Medulla oblongata (tissue), 1 donor: ENCODE measurements around the gene CDCA4.
"Not testable (repeated sequence)": the region's sequence is repeated elsewhere in the genome, so short reads cannot be mapped to it uniquely, and the experiment has no call there.

Experiments used
- DNase-seq: peaks from one replicate; pipeline ENCODE4 v3.0.0-alpha.2; 2015; ENCODE audit errors: extremely low spot score

Gene CDCA4

DNA sequence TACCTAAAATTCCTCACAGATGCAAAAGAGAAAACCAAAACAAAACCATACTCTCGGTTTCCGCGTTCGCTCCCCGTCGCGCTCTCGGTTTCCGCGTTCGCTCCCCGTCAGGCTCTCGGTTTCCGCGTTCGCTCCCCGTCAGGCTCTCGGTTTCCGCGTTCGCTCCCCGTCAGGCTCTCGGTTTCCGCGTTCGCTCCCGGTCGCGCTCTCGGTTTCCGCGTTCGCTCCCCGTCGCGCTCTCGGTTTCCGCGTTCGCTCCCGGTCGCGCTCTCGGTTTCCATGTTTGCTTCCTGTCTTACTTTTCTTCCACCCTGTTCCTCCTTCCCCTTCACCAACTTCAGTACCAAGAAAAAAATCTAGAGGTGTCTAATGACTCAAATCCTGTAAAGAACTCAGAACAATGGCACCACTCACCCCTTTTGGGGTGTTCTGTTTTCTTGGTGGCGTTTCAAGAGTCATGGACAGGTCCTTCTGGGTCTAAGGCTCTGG lies 12.6 kb upstream of the CDCA4 start:
- not testable (repeated sequence) for DNase-seq

DNA sequence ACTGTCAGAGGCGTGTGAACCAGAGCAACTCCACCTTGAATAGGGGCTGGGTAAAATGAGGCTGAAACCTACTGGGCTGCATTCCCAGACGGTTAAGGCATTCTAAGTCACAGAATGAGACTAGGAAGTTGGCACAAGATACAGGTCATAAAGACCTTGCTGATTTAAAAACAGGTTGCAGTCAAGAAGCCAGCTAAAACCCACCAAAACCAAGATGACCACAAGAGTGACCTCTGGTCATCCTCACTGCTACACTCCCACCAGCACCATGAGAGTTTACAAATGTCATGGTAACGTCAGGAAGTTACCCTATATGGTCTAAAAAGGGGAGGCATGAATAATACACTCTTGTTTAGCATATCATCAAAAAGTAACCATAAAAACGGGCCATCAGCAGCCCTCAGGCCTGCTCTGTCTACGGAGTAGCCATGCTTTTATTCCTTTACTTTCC lies 11.6 kb upstream of the CDCA4 start:
- DNase-seq = not testable (repeated sequence)

DNA sequence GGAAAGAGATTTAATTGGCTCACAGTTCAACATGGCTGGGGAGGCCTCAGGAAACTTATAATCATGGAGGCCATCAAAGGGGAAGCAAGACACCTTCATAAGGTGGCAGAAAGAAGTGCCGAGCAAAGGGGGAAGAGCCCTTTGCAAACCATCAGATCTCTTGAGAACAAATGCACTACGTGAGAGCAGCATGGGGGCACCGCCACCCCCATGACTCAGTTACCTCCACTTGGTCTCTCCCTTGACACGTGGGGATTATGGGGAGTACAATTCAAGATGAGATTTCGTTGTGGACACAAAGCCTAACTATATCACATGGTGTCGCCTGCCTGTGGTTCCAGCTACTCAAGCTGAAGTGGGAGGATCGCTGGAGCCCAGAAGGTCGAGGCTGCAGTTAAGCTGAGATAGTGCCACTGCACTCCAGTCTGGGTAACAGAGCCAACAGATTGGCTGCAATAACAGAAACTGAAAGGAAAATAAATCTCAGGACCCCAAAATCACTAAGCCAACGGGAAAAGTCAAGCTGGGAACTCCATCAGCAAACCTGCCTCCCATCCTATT lies 10.0 kb upstream of the CDCA4 start:
- no peak for DNase-seq

DNA sequence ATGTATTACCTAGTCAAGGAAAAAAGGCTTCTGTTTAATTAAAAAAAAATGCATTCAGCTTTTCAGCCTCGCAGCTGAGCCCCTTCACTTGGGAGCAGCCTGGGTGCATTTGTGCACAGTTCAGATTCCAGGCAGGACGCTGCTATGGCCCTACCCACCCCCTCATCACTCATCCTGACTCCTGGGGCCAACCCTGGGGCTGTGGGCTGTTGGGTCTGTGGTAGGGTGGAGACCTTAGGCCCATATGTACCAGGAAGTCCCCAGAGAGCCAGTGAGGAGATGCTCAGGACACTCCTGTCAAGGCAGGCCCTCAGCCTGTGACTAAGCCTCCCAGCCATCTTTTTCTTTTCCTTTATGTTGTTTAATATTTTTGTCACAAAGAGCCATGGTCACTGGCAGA lies 9.3 kb upstream of the CDCA4 start:
- no peak for DNase-seq

DNA sequence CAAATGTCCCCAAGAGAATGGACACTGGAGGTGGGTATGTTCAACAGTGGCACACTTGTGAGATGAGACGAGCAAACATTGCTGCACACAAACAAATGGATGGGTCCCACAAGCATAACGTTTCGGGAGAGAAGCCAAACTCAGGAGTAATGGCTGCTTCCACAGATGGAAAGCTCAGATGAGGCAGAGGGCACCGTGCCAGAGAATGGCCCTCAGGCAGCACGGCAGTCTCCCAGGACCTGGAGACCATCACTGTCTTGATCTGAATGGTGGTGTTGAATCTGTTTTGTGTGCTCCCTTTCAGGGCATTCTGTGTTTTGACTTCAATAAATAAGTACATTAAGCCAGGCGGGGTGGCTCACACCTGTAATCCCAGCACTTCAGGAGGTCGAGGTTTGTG lies 8.5 kb upstream of the CDCA4 start:
- no peak for DNase-seq

DNA sequence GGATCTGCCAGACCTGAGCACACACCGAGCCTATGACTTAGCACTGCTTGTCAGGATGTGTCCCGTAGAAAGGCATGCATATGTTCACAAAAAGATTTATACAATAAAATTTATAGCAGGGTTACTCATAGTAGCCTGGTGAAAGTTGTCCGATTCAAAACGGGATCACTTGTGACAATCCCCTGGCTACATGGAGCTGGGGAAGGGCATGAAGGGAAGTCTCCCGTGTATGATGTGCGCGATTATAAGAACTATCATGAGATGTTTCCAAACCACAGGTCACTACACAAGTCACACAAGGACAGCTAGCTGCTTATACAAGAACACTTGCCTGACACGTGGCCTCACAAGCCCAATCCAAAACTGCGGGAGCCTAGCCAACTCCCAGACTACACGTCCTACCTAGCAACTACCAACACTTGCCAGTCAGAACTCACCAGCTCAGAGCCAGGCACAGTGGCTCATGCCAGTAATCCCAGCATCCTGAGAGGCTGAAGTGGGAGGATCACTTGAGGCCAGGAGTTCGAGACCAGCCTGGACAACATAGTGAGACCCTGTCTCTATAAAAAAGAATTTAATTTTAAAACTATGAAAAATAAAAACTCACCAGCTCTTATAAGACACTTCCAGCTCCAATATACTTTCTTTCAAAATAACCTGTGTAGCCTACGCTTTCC lies 7.5 kb upstream of the CDCA4 start:
- DNase-seq = no peak

DNA sequence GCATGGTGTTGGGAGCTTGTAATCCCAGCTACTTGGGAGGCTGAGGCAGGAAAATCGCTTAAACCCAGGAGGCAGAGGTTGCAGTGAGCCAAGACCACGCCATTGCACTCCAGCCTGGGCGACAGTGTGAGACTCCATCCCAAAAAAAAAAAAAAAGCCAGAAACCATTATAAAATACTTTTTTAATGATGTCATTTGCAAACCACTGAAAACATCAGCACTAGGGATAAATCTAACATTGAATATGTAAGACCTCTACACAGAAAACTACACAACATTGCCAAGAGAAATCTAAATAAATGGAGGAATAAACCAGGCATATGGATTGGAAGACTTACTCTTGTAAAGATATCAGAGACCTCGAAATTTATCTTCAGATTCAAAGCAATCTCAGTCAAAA lies 6.8 kb upstream of the CDCA4 start:
- DNase-seq = not testable (repeated sequence)

DNA sequence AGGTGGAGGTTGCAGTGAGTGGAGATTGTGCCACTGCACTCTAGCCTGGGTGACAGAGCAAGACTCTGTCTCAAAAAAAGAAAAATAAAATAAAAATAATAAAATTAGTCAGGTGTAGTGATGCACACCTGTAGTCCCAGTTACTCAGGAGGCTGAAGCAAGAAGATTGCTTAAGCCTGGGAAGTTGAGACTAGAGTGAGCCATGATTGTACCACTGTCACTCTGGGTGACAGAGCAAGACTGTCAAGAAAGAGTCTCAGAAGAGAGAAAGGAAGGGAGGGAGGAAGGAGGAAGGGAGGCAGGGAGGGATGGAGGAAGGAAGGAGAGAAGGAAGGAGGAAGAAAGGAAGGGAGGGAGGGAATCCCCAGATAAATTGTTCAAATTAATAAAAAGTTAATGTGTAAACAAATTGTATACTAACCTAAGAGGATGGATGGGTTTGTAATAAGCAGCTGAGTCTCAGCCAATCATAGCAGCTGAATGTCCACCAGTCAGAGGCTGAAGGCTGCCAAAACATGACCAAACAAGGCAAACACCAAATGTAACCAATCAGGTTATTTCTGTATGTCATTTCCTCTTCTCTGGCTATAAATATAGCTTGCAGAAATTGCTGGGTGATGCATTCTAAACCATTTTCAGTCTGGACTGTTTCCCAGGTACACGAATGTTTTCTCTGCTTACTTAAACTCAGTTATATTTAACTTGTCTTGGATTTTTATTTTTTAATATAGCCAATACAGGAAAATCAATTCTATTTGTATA lies 6.1 kb upstream of the CDCA4 start:
- no peak for DNase-seq

DNA sequence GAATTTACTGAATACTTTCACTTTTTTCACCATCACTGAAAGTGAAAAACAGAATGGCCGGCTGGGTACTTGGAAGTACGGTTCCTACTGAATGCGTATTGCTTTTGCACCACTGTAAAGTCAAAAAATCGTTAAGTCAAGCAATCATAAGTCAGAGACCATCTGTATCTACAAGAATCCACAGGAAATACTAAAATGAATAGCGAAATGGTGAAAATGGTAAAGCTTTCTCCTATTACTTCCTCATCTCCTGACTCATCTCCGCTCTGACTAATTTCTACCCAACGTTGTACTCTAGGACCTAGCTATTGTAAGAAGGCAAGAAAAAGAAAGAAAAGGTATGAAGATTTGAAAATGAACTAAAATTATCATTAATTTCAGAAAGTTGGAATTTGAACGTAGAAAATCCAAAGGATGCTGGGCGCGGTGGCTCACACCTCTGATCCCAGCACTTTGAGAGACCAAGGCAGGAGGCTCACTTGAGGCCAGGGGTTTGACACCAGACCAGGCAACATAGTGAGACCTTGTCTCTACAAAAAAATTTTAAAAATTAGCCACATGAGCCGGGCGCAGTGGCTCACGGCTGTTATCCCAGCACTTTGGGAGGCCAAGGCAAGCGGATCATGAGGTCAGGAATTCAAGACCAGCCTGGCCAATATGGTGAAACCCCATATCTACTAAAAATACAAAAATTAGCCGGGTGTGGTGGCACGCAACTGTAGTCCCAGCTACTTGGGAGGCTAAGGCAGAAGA lies 5.3 kb upstream of the CDCA4 start:
- DNase-seq = no peak

DNA sequence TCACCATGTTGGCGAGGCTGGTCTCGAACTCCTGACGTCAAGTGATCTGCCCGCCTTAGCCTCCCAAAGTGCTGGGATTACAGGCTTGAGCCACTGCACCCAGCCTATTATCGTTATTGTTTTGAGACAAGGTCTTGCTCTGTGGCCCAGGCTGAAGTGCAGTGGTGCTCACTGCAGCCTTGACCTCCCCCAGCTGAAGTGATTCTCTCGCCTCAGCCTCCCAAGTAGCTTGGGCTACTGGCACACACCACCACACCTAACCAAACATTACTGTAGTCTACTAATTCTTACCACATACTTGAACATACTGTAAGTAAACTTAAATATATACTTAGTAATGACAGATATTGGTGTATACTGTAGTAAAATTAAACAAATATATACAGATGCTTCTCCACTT lies 4.5 kb upstream of the CDCA4 start:
- no peak for DNase-seq

DNA sequence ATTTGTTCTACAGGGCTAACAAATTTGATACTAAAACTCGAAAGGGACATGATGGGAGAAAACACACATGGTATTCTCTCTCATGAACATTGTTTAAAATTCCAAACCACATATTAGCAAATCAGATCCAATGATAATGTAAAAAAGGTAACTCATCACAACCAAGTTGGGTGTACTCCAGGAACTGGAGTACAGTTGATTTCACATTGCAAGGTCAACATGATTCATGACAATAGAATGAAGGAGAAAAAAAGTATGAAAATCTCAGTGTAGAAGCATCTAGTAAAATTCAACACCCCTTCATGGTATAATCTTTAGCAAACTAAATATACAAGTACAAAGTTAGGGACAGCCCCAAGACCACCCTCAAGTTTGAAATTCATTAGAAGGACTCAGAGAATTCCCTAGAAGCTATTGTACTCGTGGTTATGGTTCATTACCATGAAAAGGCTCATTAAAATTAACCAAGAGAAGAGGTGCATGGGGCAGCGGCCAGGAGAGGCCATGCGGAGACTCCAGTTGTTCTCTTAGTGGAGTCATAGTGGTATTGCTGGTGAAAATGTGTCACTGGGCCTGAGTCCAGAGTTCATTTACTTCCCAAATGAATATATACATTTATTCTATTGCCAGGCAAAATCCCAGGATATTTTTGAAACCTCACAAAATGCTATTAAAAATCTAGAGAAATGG lies 3.1 kb upstream of the CDCA4 start:
- DNase-seq = no peak

DNA sequence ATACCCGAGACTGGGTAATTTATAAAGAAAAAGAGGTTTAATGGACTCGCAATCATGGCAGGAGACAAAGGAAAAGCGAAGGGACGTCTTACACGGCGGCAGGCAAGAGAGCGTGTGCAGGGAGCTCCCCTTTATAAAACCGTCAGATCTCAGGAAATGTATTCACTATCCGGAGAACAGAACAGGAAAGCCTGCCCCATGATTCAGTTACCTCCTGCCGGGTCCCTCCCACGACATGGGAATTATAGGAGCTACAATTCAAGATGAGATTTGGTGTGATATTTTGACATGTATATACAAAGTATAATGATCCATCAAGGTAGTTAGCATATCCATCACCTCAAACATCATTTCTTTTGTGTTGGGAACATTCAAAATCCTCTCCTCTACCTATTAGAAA lies 2.3 kb upstream of the CDCA4 start:
- DNase-seq = no peak

DNA sequence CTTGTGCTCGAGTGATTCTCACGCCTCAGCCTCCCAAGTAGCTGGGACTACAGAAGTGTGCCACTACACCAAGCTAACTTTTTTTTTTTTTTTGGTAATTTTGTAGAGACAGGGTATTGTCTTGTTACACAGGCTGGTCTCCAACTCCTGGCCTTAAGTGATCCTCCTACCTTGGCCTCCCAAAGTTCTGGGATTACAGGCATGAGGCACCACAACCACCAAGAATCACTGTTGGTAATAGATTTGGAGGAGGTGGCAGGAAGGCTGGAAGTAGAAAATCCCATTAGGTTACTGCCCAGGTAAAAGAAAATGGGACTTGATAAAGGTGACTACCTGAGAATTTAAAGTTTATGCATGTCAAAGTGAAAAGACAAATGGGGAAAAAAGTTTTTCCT lies 1.4 kb upstream of the CDCA4 start:
- no peak for DNase-seq

DNA sequence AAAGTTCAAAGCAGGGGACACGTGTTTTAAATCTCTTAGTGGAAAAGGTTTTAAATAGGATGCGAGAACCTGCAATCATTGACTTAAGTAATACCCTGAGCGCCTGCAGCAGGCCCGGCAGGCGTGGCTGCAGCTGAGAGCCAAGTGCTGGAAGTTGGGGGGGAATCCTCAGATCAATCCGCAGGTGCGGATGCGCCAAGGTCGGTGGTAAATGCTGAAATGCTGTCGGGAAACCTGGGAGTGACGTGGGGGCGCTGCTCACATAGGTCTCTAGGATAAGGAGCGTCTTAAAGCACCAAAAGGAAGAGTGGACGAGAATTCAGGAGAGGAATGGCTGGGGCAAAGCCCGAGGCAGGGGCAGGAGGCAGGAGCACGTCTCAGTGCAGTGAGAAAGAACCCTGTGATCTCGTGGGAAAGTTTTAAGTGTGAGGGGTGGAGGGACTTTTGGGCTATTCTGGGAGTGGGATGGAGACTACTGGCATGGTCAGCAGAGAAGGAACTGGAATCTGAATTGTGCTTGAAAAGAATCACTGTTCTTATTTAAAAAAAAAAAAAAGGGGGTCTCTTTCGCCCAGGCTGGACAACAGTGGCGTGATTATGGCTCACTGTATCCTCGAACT lies 883 bp upstream of the CDCA4 start:
- DNase-seq = no peak

DNA sequence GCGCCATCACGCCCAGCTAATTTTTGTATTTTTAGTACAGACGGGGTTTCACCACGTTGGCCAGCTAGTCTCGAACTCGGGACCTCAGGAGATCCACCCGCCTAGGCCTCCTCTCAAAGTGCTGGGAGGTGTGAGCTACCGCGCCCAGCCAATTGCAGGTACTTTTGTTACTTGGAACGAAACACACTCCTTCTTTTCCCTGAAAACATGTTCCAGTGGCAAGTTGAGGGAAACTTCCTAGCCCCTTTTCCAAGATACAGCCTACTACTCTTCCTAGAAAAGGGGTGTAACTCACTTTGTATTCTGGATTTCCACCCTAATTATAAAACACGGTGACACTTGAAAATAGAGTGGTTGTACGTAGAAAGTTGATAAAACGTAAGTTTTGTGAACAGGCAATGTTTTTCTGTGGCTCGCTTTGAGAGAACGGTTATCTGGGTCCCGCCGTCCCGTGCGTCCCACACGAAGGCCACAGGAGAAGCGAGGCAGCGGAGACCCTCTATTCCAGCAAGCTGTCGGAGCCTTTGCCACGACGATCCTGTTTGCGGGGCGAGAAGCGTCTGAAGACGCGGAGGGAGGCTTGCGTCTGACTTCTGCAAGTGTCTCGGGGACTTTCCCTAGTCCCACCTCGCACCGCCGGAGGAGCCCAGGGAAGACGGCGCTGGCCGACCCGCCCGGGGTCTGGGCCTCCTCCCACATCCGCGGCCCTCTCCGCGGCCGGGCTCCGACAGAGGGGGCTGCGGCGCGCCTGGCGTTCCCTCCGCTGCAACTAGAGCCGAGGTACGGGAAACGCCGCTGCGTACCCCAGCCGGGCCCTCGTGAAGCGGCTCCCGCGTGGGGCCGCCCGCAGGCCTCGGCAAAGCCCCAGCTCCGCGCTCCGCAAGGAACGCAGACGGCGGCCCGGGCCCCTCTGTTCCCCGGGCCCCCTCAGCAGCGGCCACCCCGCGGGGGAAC lies 745 bp downstream of the CDCA4 start:
- no peak for DNase-seq

DNA sequence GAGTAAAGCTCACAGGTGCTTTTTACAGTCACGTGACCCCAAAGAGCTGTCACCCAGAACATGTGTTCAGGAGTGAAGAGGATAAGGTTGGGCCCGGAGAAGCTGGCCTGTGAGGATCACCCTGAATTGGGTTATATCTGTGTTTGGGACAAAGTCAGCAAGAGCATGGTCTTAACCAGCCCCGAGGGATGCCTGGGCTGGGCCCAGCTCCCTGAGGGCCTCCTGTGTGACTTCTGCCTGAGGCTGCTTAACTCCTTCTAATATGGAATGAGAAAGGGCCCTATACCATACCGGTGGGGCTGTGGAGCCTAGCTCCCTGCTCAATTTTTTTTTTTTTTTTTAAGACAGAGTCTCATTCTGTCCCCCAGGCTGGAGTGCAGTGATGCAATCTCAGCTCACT lies 2.5 kb downstream of the CDCA4 start:
- DNase-seq = no peak

DNA sequence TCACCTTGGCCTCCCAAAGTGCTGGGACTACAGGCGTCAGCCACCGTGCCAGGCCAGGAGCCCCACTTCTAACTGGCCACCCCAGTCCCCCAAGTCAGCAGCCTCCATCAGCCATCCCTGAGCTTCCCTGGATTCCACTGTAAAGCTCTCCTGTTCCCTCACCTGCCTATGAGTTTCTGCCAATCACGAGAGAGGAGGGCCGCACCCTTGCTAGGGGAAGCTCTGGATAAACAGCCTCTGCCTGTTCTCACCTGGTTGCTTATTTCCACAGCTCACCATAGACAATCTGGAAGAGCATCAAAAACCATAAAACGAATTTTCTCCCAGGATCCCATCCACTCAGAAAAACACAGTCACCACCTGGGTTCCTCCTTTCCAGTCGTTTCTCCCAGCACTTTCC lies 5.0 kb downstream of the CDCA4 start:
- DNase-seq = no peak

DNA sequence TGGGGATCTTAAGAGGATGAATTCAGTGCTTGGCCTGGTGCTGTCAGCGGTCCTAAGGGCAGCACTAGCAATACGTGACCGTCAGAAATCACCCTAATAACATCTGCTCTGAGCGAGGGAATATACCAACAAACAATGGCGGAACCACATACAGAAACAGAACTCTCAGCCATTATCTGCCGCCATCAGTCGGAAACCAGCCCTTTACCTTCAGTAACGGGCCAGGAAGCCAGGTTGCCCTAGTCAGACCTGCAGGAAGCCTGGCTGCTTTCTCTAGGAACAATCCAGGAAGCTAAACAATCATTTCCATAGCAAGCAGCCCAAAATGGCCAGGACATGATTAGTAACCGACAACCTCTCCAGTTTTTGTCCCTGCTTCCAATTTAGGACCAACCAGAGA lies 5.6 kb downstream of the CDCA4 start:
- DNase-seq = no peak

DNA sequence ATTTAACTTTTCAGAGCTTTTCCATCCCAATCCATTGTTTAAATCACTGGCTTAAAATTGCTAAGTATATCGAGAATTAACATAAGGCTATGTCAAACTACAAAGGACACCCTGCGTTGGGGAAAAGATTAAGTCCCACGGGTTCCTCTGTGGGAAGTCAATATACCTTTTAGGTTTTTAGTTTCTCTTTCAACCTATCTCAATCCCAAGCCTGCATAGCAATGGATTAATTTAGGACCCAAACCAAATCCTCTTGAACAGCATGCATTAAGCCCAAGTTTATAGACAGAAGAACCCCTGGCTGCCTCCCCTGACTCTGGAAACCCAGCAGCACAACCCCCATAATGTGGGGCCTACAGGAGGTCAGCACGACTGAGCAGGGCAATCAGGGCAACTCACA lies 6.3 kb downstream of the CDCA4 start:
- no peak for DNase-seq

DNA sequence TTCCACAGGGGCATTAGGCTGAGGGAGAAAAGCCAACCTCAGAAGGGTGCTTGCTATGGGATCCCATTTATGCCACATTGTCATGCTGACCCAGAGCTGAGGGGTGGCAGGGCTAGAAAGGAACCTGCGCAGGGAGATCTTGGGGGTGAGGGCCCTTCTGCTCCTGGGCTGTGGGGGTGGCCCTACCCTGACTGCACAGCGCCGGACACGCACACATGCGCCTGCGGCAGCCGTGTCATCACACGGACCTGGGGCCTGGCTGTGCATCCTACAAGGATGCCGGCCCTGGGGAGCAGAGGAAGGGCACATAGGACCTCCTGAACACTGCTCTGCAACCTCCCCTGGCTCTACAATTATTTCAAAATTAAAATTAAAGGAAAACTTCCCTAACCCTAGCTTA lies 6.9 kb downstream of the CDCA4 start:
- no peak for DNase-seq
